ENCODE data around the gene CFAP100.

CFAP100 gene

DNA sequence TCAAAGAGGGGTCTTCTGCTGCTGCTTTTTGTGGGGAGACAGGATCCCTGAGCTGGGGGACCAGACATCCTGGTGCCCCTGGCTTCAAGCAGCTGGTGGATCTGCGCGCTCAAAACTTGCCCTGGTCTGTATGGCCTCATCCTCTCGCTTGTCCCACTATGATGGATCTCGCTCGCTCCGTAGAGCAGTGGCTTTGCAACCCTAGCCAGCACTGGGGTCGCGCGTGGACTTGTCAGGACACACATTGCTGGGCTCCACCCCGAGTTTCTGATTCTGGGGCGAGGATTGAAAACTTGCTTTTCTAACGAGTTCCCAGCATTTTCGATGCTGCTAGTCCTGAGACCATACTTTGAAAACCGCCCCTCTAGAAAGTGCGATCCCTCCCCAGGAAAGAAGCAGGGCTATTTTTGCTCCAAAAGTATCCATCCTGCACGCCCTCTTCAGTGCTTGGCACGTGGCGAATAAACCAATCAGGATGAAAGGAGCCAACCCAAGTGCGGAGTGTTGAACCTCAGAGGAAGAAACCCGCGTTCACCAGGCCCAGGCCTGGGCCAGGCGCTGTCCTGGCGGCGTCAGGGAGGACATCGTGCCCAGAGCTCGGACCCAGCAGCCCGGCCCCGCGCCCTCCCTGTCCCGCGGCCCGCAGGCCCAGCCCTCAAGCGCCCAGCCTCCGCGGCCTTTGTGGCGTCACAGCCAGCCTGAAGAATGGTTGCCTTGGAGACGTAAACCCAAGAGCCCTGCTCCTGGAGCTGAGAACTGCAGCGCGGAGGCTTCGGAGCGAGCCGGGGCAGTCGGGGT is at the start of gene CFAP100:
CFAP100 (plus strand) TSS at position 731 of the 798 bp plus-strand sequence. CDS start 1,092 bp downstream, outside the sequence.
- peak; percentile 21 for DNase-seq

DNA sequence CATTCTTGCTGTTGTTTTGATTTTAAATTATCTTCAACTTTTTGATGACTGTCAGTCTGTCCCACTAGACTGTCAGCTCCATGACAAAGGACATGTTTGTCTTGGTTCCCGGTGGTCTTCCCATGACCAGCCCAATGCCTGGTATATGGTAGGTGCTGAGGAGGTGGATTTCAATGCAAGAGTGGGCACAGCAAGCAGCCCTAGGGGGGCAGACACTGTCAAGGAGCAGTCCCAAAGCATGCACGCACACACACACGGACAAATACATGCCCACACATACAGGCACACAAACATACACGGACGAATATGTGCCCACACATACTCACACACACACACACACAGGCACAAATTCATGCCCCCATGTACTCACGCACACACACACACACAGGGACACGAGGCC is 49.5 kb upstream of the CFAP100 start:
- DNase-seq = no peak

DNA sequence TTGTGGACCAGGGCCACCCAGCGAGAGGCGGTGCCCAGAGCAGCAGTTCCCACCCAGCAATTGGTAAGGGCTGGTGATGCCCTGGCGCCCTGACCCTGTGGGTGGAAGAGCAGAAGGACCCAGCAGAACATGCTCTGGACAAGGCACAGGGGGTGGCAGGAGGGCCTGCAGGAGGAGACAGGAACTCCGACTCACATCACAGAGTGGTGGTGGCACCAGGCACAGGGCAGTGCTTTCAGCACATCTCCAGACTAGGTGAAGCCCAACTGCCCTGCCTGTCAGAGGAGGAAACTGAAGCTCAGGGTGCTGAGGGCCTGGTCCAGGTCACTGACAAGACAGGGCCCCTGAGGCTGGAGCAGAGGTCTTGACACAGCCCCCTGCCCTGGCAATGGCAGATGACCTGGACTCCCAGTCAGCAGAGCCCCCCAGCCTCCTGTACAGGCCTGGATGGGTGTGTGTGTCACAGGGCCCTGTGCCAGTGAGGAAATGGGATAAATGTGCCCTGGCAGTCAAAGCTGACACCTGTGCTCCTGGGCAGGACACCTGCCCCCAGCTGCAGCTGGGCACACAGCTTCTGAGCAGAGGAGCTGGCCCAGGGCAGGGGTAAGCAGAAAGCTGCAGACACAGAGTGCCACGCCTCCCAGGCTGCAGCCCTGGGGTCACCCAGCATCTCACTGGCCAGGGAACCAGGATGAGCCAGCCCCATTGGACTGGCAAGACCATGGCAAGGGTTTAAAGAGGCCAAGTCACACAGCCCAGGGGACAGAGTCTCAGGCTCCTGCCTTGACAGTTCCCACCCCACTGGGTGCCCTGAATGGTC is 48.9 kb upstream of the CFAP100 start:
- no peak for DNase-seq

DNA sequence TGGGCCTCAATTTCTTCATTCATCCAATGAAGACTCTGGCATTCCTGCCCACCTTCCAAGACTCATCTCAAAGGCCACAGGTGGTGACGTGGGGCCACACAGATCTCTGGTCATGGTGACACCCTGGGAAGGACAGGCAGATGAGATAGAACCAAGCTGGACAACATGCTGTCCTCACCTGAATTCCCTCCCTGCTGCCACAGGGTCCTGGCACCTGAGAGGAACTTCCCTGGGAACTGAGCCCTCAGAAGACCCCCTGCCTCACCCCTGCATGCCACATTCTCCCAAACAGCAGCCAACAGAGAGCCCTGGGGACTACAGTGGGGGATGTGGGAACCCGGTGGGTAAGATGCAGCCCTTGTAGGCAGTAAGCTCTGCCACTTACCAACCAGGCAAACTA is 48.2 kb upstream of the CFAP100 start:
- no peak for DNase-seq

DNA sequence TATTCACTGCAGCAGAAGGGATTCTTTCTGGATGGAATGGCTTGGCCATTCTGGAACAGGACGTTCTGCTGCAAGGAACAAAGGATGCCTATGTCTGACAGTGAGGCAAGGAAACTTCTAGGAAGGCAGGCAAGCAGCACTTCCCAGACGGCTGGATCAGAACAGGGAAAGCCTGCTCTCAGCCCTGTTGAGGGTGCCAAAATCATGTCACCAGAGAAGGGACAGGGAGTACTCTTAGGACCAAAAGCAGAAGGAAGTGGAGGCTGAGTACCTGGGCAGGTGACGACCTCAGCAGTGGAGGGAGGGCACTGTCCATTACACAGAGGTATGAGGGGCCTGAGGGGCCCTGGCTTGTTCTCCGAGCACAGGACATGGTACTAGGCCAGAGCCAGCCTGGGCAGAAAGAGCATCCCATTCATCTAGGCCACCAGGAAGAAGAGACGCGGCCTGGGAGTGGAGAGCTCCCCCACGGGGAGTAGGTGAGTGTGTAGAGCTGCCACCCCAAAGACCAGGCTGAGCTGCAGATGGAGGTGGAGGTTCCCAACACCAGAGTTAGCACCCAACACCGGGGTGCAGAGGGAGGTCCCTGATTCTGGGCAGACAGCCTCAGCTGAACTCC is 47.1 kb upstream of the CFAP100 start:
- DNase-seq = no peak

DNA sequence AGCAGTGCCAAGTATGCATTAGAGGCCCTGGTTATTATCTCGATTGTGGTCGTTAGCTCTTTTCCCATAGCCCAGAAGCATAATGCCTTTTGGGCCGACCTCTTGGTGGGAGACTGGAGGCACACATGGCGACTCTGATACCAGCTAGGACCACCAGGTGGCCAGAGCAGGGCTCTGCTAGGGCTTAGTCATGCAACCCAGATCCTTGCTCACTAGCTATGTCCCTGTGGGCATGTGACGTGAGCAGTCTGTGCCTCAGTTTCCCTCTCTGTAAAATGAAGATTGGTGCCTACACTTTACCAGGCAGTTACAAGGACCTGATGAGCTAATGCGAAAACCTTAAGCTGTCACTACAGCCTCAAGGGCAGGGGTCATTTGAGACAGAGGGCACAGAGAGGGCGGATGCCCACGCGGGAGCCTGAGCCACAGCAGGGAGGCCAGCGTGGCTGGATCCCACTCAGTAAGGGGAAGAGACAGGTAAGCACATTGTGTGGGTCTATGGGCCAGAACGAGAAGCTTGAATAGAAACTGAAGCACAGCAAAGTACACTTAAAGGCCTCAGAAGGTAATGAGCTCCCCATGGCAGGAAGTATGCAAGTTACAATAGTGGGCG is 46.3 kb upstream of the CFAP100 start:
- no peak for DNase-seq

DNA sequence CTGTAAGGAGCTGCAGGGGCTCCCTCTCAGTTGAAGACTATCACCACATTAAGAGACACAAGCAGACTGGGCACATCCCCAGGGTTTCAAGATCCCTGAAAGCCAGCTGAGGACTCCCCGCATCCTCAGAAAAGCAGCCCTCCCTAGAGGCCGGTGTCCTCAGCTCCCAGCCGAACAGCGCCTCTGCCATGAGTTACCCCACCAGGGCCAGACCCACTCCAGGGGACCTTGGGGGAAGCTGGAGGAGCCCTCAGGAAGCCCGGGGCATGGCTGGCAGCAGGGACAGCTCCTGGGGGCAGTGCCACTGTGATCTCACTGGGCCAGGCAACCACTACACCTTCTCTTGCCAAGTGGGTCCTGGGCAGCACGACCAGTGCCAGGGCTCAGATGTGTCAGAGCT is 45.6 kb upstream of the CFAP100 start:
- DNase-seq = no peak

DNA sequence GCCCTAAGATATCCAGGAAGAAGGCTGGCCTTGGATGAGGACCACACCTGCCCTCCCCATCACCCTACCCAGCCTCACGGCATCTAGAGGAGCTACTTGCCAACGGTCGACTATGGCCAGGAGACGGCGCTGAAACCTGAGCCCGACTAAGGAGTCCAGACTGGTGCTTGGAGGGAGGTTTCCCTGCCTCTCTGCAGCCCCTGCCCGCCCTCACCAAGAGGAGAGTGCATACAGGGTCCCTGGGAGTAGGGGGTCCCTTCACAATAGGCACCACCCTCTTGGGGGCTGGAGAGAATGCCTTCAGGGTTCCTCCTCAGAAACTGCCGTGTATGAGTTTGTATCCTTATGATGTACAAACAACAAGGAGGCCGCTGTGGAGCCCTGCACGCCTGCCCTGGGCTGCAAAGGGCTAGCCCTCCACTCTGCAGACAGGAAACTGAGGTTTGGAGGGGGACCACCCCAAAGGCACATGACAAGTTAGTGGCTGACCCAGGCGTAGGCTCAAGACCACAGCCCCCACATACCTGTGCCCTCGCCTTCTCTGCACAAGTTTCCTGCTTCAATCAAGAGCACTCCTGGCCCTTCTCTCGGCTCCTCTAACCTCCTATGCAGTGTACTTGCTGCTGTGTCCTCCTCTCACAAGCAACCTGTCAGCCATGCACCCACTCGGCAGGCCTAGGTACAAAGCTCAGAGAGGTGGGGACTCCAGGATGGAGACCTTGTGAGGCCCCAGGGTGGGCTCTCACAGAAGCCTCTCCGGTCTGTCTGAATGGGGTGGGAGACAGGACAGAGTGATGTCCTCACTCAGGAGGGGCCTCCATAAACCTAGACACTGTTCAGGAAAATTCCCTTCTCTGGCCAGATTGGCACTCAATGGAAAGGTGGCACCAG is 44.9 kb upstream of the CFAP100 start:
- DNase-seq = no peak

DNA sequence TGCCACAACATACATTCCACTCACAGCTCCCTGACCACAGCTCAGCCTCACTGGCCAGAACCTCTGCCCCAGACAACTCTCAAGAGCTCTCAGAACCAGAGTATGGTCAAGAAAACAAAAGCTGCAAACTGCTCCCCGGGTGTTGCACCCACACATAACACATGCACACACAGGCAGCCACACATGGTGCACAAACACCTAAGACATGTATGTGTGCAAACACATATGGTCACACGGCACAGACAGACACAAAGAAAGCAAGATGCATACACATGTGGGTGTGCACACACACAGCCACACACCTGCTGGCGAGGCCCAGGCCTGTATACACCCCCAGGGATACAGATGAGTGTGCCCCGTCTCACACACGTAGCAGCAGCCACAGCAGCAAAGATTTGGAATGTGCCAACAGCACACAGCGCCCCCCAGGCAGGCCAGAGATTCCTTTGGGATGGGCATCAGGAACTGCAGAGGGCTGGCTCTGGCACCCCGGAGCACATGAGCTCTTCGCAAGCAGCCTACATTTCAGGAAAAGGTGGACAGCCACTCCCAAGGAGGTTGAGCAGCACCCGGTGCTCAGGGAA is 44.1 kb upstream of the CFAP100 start:
- no peak for DNase-seq

DNA sequence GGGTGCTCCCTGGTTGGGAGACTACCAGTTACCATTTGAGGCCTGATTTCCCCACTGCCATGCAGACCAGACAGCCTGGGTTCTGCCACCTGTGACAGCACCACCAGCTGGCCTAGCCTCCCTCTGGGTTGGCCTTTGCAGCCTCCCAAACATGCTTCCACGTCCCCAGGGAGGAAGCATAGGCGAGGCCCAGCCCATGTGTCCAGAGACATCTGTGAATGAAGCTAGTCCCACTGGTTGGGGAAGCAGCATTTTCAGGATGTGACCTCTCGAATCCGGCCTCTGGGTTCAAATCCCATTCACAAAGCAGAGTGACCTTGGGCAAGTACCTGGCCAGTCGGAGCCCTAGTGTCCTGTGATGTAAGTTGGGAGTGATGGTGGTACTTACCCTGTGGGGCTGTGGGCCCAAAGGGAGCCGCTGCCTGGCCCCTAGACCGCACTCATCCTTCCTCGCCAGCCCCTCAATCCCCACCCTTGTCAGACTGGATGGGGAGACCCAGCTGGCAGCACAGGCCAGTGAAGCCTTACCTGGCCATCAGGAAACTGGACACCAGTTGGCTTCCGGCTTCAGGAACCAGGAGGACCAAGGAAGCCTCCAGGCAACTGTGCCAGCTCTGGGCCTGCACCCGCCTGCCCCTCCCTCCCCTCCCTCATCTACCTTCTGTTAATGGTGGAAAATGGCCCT is 43.5 kb upstream of the CFAP100 start:
- no peak for DNase-seq

DNA sequence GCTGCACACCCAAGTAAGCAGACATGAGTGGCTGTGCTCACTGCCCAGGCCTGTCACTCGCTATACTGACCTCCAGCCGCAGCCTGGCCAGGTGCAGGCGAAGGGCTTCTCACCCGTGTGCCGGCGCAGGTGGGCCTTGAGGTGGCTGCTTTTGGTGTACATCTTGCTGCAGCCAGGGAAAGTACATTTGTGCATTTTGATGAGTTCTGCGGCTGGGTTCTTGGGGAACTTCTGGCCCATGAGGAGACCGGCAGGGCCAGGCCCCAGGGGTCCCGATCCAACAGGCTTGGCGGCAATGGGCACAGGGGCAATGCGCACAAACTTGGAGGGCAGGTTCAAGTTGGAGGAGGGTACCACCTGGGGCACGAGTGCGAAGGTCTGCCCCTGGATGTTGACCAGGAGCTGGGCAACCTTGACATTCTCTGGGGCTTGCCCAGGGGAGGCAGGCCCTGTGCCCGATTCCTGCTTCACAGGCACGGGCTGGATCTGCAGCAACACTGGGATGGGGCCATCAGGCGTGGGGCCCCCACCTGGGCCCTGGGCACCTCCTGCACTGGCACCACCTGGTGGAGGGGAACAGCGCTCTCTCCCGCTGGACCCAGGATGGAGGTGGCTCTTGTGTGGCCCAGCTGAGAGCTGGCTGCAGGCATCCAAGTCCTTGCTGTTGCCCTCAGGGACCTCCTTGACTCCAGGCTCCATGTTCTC is 42.8 kb upstream of the CFAP100 start:
- DNase-seq = no peak

DNA sequence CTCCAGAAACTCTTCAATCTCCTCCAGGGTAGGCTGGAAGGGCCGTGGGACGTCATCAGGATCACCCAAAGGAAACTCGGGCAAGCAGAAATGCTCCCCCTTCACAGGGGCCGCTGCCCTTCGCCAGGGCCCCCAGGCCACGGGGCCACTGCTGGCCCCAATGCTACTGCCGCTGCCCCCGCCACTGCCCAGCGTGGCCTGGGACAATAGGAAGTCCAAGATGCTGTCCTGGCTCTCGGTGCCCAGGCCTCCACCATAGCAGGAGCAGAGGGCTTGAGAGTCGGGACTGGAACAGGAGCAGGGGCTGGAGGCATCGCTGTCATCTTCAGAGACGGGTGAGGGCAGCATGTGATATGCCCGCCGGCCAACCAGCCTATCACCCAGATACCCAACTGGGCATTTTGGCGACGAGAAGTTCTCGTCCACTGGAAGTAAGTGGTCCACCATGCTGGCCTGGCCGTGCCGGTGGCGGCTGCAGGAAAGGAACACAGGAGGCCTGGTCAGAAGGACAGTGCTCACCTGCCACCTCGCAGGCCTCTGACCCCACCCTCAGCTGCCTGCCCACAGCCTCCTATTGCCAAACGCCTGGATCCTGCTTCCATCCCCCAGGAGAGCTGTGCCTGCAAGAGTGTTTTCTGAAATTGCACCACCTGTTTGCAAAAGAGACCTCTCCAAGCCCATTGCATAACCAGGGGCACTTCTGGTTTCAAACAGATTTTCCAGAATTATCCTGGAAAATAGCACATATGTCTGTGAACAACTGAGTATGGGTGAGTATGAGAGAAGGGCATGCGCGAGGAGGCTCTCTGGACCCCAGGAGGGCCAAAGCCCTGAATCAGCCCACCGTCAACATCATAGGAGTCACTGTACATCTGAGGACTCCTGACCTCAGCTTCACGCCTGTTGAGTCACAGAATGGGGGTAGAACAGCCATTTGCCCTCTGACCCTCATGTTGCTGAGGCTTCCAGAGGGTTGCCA is 41.9 kb upstream of the CFAP100 start:
- no peak for DNase-seq

DNA sequence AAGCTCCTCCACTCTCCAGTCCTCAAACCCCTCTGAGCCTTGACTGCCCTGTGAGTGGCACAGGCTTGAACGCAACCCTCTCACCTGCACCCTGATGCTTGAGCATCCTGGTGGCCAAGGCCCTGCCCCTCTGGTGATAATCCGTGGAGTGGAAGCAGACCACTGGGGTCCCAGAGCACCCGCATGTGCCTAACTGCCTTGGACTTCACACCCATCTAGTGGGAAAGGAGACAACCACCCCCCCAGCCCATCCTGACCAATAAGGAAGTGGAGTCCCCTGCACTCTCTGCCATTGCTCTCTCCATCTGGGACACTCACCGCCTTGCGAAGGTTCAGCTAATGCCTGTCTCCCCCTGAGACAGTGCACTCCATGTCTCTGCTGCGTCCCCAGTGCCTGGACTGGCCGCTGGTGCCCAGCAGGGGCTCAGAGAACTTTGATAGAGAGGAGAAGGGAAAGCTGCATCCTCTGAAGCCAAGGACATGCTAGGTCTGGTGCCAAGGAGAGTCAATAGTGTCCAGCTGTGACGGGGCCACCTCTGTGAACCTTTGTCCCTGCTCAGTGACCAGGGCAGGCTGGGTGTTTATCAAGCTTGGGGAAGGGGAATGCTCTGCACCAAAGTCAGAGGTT is 40.9 kb upstream of the CFAP100 start:
- no peak for DNase-seq

DNA sequence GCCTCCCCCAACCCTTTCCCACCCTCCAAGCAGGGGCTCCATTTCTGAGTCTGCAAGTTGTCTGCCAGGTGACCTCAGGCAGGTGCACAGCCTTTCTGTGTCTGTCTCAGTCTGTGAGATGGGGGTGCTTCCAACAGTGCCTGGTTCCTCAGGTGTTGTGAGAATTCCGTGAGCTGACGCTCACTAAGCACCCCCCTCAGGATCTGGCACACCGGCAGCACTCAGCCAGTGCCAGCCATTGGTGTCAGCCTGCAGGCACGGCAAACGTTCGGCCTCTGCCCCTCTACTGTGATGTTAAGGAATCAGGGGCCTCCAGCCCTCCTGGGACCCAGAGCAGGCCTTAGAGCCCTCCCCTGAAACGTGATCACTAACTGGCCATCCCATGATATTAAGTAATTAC is 39.9 kb upstream of the CFAP100 start:
- no peak for DNase-seq

DNA sequence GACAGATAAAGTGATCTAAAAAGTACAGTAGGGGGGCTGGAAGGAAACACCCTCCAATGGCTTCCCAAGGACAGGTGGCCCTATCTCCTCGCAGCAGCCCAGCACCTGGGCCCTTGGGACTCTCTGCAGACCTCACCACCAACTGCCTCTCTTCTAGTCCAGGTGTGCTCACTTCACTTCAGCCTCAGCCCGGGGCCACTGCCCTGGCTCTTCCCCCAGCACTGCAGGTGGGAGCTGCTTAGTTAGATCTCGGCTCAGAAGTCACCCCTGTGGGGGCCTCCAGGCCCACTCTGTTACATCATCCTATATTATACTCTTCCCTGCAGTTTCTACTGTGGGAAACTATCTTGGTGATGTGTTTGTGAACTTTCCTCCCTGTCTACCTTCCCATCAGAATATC is 39.5 kb upstream of the CFAP100 start:
- no peak for DNase-seq

DNA sequence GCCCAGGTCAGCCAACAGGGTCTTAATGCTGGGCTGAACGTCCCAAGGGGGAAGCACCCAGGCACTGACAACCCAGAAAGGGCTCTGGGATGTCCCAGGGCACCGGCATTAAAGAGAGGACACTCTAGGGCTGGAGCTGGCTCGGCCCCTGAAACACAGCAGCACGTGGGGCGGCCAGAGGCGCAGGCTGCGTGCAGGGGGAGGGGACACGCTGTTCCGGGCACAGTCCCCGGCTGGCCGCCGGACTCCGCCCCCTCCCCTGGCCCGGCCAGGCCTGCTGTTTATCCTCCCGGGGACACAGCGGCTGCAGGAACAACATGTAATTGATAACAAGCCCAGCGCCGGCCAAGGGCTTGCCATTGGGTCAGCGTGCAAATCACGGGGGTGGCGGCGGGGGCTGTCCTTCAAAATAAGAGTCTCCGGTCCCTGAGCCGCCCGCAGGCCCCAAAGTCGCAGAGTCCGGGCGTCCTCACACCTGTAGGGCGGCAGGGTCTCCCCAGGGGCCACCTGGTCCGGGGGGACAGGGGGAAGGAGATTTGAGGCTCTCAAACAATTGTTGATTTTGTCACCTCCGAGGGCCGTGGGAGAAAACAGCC is 38.8 kb upstream of the CFAP100 start:
- DNase-seq = no peak

DNA sequence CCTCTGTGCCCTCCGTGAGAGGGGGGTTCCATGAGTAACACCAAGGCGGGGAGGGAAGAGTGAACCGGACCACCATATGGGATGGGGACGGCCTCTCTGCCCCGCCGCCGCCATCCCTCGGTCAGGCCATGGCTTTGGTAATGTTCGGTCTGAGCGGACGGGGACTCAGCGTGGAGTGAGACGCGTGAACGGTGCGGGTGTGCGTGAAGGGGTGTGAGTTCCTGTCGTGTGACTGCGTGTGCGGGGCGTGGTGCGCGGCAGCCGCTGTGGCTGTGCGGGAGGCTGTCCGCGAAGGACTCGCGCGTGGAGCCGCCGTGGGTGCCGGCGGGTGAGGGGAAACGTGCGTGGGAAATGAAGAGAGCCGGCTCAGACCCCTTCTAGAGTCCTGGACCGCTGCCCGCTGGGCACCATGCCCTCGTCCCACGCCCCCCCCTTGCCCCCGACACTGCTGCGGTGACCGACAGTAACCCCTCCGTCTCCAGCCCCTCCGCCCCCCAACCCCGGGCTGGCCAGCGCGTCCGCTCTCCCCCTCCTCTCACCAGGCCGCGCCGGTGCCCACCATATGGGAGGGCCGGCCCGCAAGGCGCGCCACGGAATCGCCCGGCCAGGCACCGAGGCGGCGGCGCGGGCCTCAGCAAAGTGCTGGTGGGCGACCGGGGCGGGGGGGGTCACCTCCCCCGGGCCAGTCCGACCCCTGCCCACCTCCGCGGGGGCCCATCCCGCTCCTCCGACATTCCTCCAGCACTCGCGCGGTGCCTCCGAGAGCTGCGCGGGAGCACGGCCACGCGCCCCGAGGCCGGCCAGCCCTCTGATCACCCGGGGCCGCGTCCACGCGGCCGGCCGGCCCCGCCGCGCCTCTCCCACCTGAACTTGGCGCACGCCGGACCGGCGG is 38.1 kb upstream of the CFAP100 start:
- DNase-seq = no peak

All from NCI-H510A (cell line).